Testis (tissue), 3 donors: ENCODE data around the gene ANKRD17. TPM values are rescaled to one million over a fixed set of nuclear protein-coding genes. Genes with fewer than 3 reads are reported as not detected.

Experiments
- DNase-seq: peaks from one replicate; pipeline ENCODE4 v3.0.0-alpha.2; 2019
- H3K27ac ChIP-seq, 2 donors: fragments of 200-600 bp; sonication (generic); one replicate each; pipeline ENCODE4 v1.5.1; 2019
- H3K27me3 ChIP-seq: fragments of 200-600 bp; sonication (generic); one replicate; pipeline ENCODE4 v1.5.1; 2019
- H3K36me3 ChIP-seq: fragments of 200-600 bp; sonication (generic); one replicate; pipeline ENCODE4 v1.5.1; 2017; ENCODE audit warnings: low read depth; ENCODE audit errors: missing control alignments
- H3K4me1 ChIP-seq: fragments of 200-600 bp; sonication (generic); one replicate; pipeline ENCODE4 v1.5.1; 2019
- H3K4me3 ChIP-seq, 2 donors: fragments of 200-600 bp; sonication (generic); one replicate each; pipeline ENCODE4 v1.5.1; 2017 to 2019
- H3K9me3 ChIP-seq: fragments of 200-600 bp; sonication (generic); one replicate; pipeline ENCODE4 v1.5.1; 2017
- CTCF ChIP-seq, 3 experiments: fragments of 450-650 bp in 2 of 3; fragments of 200-600 bp in 1 of 3; sonication (generic) in 1 of 3; IDR thresholded peaks; one replicate each; pipeline ENCODE4 v1.5.1; 2016 to 2019; ENCODE audit warnings: antibody characterized with exemption in 3 of 3, mild to moderate bottlenecking in 2 of 3, moderate library complexity in 1 of 3
- POLR2A ChIP-seq: fragments of 450-650 bp; IDR thresholded peaks from one replicate; pipeline ENCODE4 v1.6.1; 2017; ENCODE audit warnings: antibody characterized with exemption, mild to moderate bottlenecking, moderate library complexity
- WGBS, 2 donors: methylation state at CpG; one replicate each; pipeline ENCODE4 v1.1.5; 2018; 5-methylcytosine and 5-hydroxymethylcytosine counted together
- intact Hi-C: fragments of 100-400 bp; cut with DNase I; formaldehyde crosslinking; loops from one replicate; pipeline ENCODE4 v1.15.1; 2023; ENCODE audit warnings: low total_unique reads
- polyA plus RNA-seq: library from polyadenylated mRNA; stranded (reverse); fragments of 350-450 nt; fragmentation: Illumina TruSeq; extraction: RNeasy Lipid Tissue Mini Kit (QIAGEN cat#74804); gene quantifications from one replicate; pipeline ENCODE4 v1.2.3, GENCODE V29; 2014; ENCODE audit warnings: low read depth, low replicate concordance; ENCODE audit not compliant: insufficient read depth
- total RNA-seq, 2 donors: library from RNA; depleted of rRNA; stranded (reverse); fragments of >200 nt; gene quantifications; one replicate each; pipeline ENCODE4 v1.2.3, GENCODE V29; 2016

The ANKRD17 gene
- total and polyA plus RNA-seq, 3 donors from 2014 or later, result 26.9 to 78.3 (median 68.9) TPM

GRCh38 chr4:73252001-73252400, 6.6 kb downstream of the ANKRD17 start:
- Histone ChIP-seq H3K27me3 (no peaks in the 10 kb centered on the region), H3K9me3 (no peaks in the 10 kb centered on the region), H3K4me3 (no peak overlapping the region), H3K4me1 (peaks cover 3% of the 10 kb centered on the region), H3K27ac (no peak overlapping the region), H3K36me3 (no peaks in the 10 kb centered on the region)
- intact Hi-C loops, result no loop called here
- TF ChIP-seq CTCF (IDR thresholded peaks at IDR 0.05) (no peak), POLR2A (no peak)
- DNase-seq, result no peak

DNA sequence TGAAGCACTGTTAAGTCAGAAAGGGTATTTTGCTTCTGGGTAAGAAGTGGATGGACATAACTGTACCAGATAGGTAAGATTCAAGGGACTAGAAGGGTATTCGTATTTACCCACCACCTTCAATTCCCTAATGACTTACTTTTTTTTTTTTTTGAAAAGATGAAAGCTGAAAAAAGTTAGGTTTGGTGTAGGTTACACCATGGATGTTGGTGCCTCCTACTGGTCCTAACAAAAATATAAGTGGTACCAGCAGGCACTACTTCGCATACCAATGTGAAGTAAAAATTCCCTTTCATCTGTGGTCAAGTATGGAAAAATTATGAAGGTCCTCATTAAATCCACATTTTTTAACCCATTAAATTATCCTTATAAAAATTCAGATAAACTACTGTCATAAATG, 7.2 kb downstream of the ANKRD17 start:
- Histone ChIP-seq H3K4me1 (peaks cover 3% of the 10 kb centered on the region), H3K4me3 (no peak overlapping the region), H3K27me3 (no peaks in the 10 kb centered on the region), H3K27ac (no peak overlapping the region), H3K9me3 (no peaks in the 10 kb centered on the region), H3K36me3 (no peaks in the 10 kb centered on the region)
- DNase-seq, result no peak
- TF ChIP-seq CTCF (IDR thresholded peaks at IDR 0.05) (no peak), POLR2A (no peak)
- intact Hi-C loops, result no loop called here
- 91 to 93% methylated on average over 2 of the region's 2 CpGs for WGBS, 2 donors

GRCh38 chr4:73250642-73251041, 8.0 kb downstream of the ANKRD17 start:
- no peaks in the 10 kb centered on the region for H3K36me3 ChIP-seq
- TF ChIP-seq POLR2A, result no peak
- no peak for TF ChIP-seq CTCF (IDR thresholded peaks at IDR 0.05)
- 62 to 79% methylated on average over 9 of the region's 9 CpGs for WGBS, 2 donors
- H3K27me3 ChIP-seq, result no peaks in the 10 kb centered on the region
- intact Hi-C loops, result no loop called here
- H3K4me3 ChIP-seq, result no peak overlapping the region
- no peak for DNase-seq
- H3K27ac ChIP-seq, result no peak overlapping the region
- H3K4me1 ChIP-seq, result no peaks in the 10 kb centered on the region
- no peaks in the 10 kb centered on the region for H3K9me3 ChIP-seq

GRCh38 chr4:73248821-73249220, 9.8 kb downstream of the ANKRD17 start:
- intact Hi-C loops, result no loop called here
- no peak overlapping the region for H3K27ac ChIP-seq
- no peak for DNase-seq
- no peaks in the 10 kb centered on the region for H3K4me1 ChIP-seq
- H3K27me3 ChIP-seq, result no peaks in the 10 kb centered on the region
- TF ChIP-seq CTCF (IDR thresholded peaks at IDR 0.05) (no peak), POLR2A (no peak)
- no peak overlapping the region for H3K4me3 ChIP-seq
- H3K9me3 ChIP-seq, result no peaks in the 10 kb centered on the region
- H3K36me3 ChIP-seq, result no peaks in the 10 kb centered on the region

GRCh38 chr4:73248416-73248815, 10.2 kb downstream of the ANKRD17 start:
- WGBS, 2 donors, result 67 to 75% methylated on average over 1 of the region's 1 CpG
- H3K4me1 ChIP-seq, result no peaks in the 10 kb centered on the region
- TF ChIP-seq POLR2A (no peak), CTCF (IDR thresholded peaks at IDR 0.05) (no peak)
- DNase-seq, result no peak
- intact Hi-C loops, result no loop called here
- H3K27ac ChIP-seq, result no peak overlapping the region
- no peaks in the 10 kb centered on the region for H3K27me3 ChIP-seq
- H3K36me3 ChIP-seq, result no peaks in the 10 kb centered on the region
- no peak overlapping the region for H3K4me3 ChIP-seq
- H3K9me3 ChIP-seq, result no peaks in the 10 kb centered on the region
